HFFc6 (cell line): Measurements from ENCODE around the gene SREK1. TPM values are rescaled to one million over a fixed set of nuclear protein-coding genes. Genes with fewer than 3 reads are reported as not detected.

Experiments used
- DNase-seq: peaks from one replicate; pipeline ENCODE4 v3.0.0-alpha.2; 2018
- H3K27ac Mint-ChIP-seq: 2 replicates; pipeline ENCODE4 v1.8.0; 2020; ENCODE audit warnings: mild to moderate bottlenecking, mixed read lengths
- H3K27me3 Mint-ChIP-seq: 2 replicates; pipeline ENCODE4 v1.8.0; 2021; ENCODE audit warnings: mild to moderate bottlenecking, moderate library complexity, mixed read lengths; ENCODE audit not compliant: insufficient read depth
- H3K36me3 Mint-ChIP-seq: 2 replicates; pipeline ENCODE4 v1.8.0; 2021; ENCODE audit warnings: low read depth, mixed read lengths
- H3K4me1 Mint-ChIP-seq: 2 replicates; pipeline ENCODE4 v1.8.0; 2020; ENCODE audit warnings: low read depth, mixed read lengths
- H3K4me3 Mint-ChIP-seq: 2 replicates; pipeline ENCODE4 v1.8.0; 2020; ENCODE audit warnings: mild to moderate bottlenecking, moderate library complexity, mixed read lengths
- H3K9me3 Mint-ChIP-seq: 2 replicates; pipeline ENCODE4 v1.8.0; 2020; ENCODE audit warnings: mild to moderate bottlenecking, mixed read lengths
- CTCF ChIP-seq: fragments of 200-600 bp; sonication (generic); IDR thresholded peaks from 2 replicates; pipeline ENCODE4 v1.5.0; 2021; ENCODE audit warnings: antibody characterized with exemption, mild to moderate bottlenecking
- total RNA-seq, 6 experiments: library from RNA; stranded (reverse); fragmentation: NEBNext Ultra II Directional; extraction: Animal tissue kit (Norgen Biotek cat#: 25700); gene quantifications; 2 replicates in 1 of 6; 3 replicates in 5 of 6; pipeline ENCODE4 v1.2.3, GENCODE V29; 2021

SREK1 gene
- total RNA-seq, 6 experiments from 2014 or later, result 32.4 to 39.7 (median 37.0) TPM

GRCh38 chr5:66193419-66193818 lies 49.3 kb downstream of the SREK1 start:
- Mint-ChIP-seq H3K27me3 (no peaks in the 10 kb centered on the region; the same call in none of the 2 replicates), H3K36me3 (peaks cover 9% of the 10 kb centered on the region; the same call in 1 of the 2 replicates), H3K9me3 (no peaks in the 10 kb centered on the region), H3K4me3 (no peak overlapping the region), H3K27ac (no peak overlapping the region), H3K4me1 (no peaks in the 10 kb centered on the region; the same call in 1 of the 2 replicates)
- no peak for TF ChIP-seq CTCF
- DNase-seq, result no peak

GRCh38 chr5:66197764-66198405 lies 53.8 kb downstream of the SREK1 start:
- no peak overlapping the region for H3K27ac Mint-ChIP-seq
- peaks cover 11% of the 10 kb centered on the region; the same call in 1 of the 2 replicates for H3K36me3 Mint-ChIP-seq
- 0 out of 2 replicates have a peak, but pooled peaks cover 6% of the 10 kb centered on the region for H3K9me3 Mint-ChIP-seq
- no peak for TF ChIP-seq CTCF
- H3K4me1 Mint-ChIP-seq, result no peaks in the 10 kb centered on the region; the same call in 1 of the 2 replicates
- no peaks in the 10 kb centered on the region; the same call in 1 of the 2 replicates for H3K27me3 Mint-ChIP-seq
- no peak overlapping the region for H3K4me3 Mint-ChIP-seq
- no peak for DNase-seq

GRCh38 chr5:66198837-66199236 lies 54.7 kb downstream of the SREK1 start:
- H3K27me3 Mint-ChIP-seq, result no peaks in the 10 kb centered on the region; the same call in 1 of the 2 replicates
- 0 out of 2 replicates have a peak, but pooled peaks cover 6% of the 10 kb centered on the region for H3K9me3 Mint-ChIP-seq
- H3K4me3 Mint-ChIP-seq, result no peak overlapping the region
- TF ChIP-seq CTCF, result no peak
- H3K36me3 Mint-ChIP-seq, result peaks cover 11% of the 10 kb centered on the region; the same call in 1 of the 2 replicates
- no peaks in the 10 kb centered on the region; the same call in 1 of the 2 replicates for H3K4me1 Mint-ChIP-seq
- DNase-seq, result no peak
- H3K27ac Mint-ChIP-seq, result no peak overlapping the region

GRCh38 chr5:66203531-66203930 lies 59.4 kb downstream of the SREK1 start:
- no peak for TF ChIP-seq CTCF
- no peak overlapping the region for H3K27ac Mint-ChIP-seq
- H3K9me3 Mint-ChIP-seq, result 0 out of 2 replicates have a peak, but pooled peaks cover 6% of the 10 kb centered on the region
- no peaks in the 10 kb centered on the region for H3K27me3 Mint-ChIP-seq
- H3K4me1 Mint-ChIP-seq, result peaks cover 13% of the 10 kb centered on the region
- DNase-seq, result no peak
- peaks cover 15% of the 10 kb centered on the region; the same call in 1 of the 2 replicates for H3K36me3 Mint-ChIP-seq
- H3K4me3 Mint-ChIP-seq, result no peak overlapping the region

GRCh38 chr5:66206465-66206864 lies 62.4 kb downstream of the SREK1 start:
- no peak overlapping the region for H3K27ac Mint-ChIP-seq
- peaks cover 29% of the 10 kb centered on the region for H3K4me1 Mint-ChIP-seq
- no peak for DNase-seq
- no peak for TF ChIP-seq CTCF
- H3K27me3 Mint-ChIP-seq, result no peaks in the 10 kb centered on the region
- H3K4me3 Mint-ChIP-seq, result no peak overlapping the region
- H3K9me3 Mint-ChIP-seq, result 0 out of 2 replicates have a peak, but pooled peaks cover 4% of the 10 kb centered on the region
- peaks cover 11% of the 10 kb centered on the region; the same call in 1 of the 2 replicates for H3K36me3 Mint-ChIP-seq
